Germinal center (tissue), 1 donor: ENCODE measurements around the gene KRTAP21-2.
"Not testable (repeated sequence)": the region's sequence is repeated elsewhere in the genome, so short reads cannot be mapped to it uniquely, and the experiment has no call there.

Source experiments
- DNase-seq: peaks from one replicate; pipeline ENCODE4 v3.0.0; 2012; ENCODE audit warnings: mixed read lengths, low spot score

The KRTAP21-2 gene

GRCh38 chr21:30747159-30747558 is at the start of gene KRTAP21-2:
Gene KRTAP21-2, minus strand, starts transcription at chr21:30747259. Its CDS starts 57 bp downstream, at chr21:30747202.
- DNase-seq, result no peak

GRCh38 chr21:30793581-30794314 is 46.7 kb upstream of the KRTAP21-2 start:
- no peak for DNase-seq

GRCh38 chr21:30779249-30779648 is 32.2 kb upstream of the KRTAP21-2 start:
- no peak for DNase-seq

GRCh38 chr21:30769724-30770431 is 22.8 kb upstream of the KRTAP21-2 start:
- no peak for DNase-seq

GRCh38 chr21:30760776-30761175 is 13.7 kb upstream of the KRTAP21-2 start:
- no peak for DNase-seq

GRCh38 chr21:30758306-30758705 is 11.2 kb upstream of the KRTAP21-2 start:
- no peak for DNase-seq

- not testable (repeated sequence) for DNase-seq
Observed at GRCh38 chr21:30755328-30755727, 8.3 kb upstream of the KRTAP21-2 start, which contains the start of gene KRTAP21-1. Gene KRTAP21-1, minus strand, starts transcription at chr21:30755428. Its CDS starts 50 bp downstream, at chr21:30755378.

- DNase-seq, result no peak
Observed at GRCh38 chr21:30740462-30740861, 6.6 kb downstream of the KRTAP21-2 start.

GRCh38 chr21:30733026-30733425 is 14.0 kb downstream of the KRTAP21-2 start:
- no peak for DNase-seq

- no peak for DNase-seq
Observed at GRCh38 chr21:30726726-30727125, 20.3 kb downstream of the KRTAP21-2 start.

- no peak for DNase-seq
Observed at GRCh38 chr21:30719401-30719800, 27.7 kb downstream of the KRTAP21-2 start.

- no peak for DNase-seq
Observed at GRCh38 chr21:30718239-30718909, 28.7 kb downstream of the KRTAP21-2 start, which contains the start of gene KRTAP21-3. Gene KRTAP21-3, minus strand, starts transcription at chr21:30718777. Its CDS starts 18 bp downstream, at chr21:30718759.

- no peak for DNase-seq
Observed at GRCh38 chr21:30717105-30717504, 30.0 kb downstream of the KRTAP21-2 start.

GRCh38 chr21:30714946-30715345 is 32.1 kb downstream of the KRTAP21-2 start:
- no peak for DNase-seq

- DNase-seq, result no peak
Observed at GRCh38 chr21:30714456-30714855, 32.6 kb downstream of the KRTAP21-2 start.

GRCh38 chr21:30713766-30714165 is 33.3 kb downstream of the KRTAP21-2 start:
- no peak for DNase-seq

- no peak for DNase-seq
Observed at GRCh38 chr21:30710499-30710898, 36.6 kb downstream of the KRTAP21-2 start.

- DNase-seq, result no peak
Observed at GRCh38 chr21:30707409-30707808, 39.6 kb downstream of the KRTAP21-2 start.
